Smooth muscle cell (in vitro differentiated cells): ENCODE data around the gene SIGLEC15. TPM values are rescaled to one million over a fixed set of nuclear protein-coding genes. Genes with fewer than 3 reads are reported as not detected.
A peak's percentile ranks its signal among the peaks of the same experiment; 100 is the strongest.

Source experiments
- DNase-seq: peaks from one replicate; lab custom pipeline; 2025; ENCODE audit not compliant: unreplicated experiment; lab: John Stamatoyannopoulos, UW
- H2AFZ ChIP-seq: fragments of 200-600 bp; sonication (generic); 2 replicates; pipeline ENCODE4 v1.6.0; 2016; ENCODE audit warnings: antibody characterized with exemption, low read depth, mild to moderate bottlenecking
- H3F3A ChIP-seq: fragments of 200-600 bp; sonication (generic); 2 replicates; pipeline ENCODE4 v1.6.0; 2017; ENCODE audit warnings: antibody characterized with exemption, low read depth
- H3K27ac ChIP-seq: fragments of 200-600 bp; sonication (generic); 2 replicates; pipeline ENCODE4 v1.5.1; 2016; ENCODE audit warnings: low read depth, mild to moderate bottlenecking
- H3K27me3 ChIP-seq: fragments of 200-600 bp; sonication (generic); 2 replicates; pipeline ENCODE4 v1.6.1; 2016; ENCODE audit warnings: low read depth, mild to moderate bottlenecking
- H3K36me3 ChIP-seq: fragments of 200-600 bp; sonication (generic); 2 replicates; pipeline ENCODE4 v1.5.1; 2016; ENCODE audit warnings: low read depth
- H3K4me1 ChIP-seq: fragments of 200-600 bp; sonication (generic); 2 replicates; pipeline ENCODE4 v1.5.1; 2016; ENCODE audit warnings: low read depth
- H3K4me2 ChIP-seq: fragments of 200-600 bp; sonication (generic); 2 replicates; pipeline ENCODE4 v1.6.0; 2016; ENCODE audit warnings: mild to moderate bottlenecking
- H3K4me3 ChIP-seq: fragments of 200-600 bp; sonication (generic); 2 replicates; pipeline ENCODE4 v1.5.1; 2016; ENCODE audit warnings: mild to moderate bottlenecking
- H3K79me2 ChIP-seq: fragments of 200-600 bp; sonication (generic); 2 replicates; pipeline ENCODE4 v1.6.0; 2016; ENCODE audit warnings: low read depth, mild to moderate bottlenecking
- H3K9ac ChIP-seq: fragments of 200-600 bp; sonication (generic); 2 replicates; pipeline ENCODE4 v1.6.0; 2016; ENCODE audit warnings: low read depth
- H3K9me3 ChIP-seq: fragments of 200-600 bp; sonication (generic); replicated peaks from 2 replicates; pipeline ENCODE4 v1.5.1; 2016; ENCODE audit warnings: low read depth
- H4K20me1 ChIP-seq: fragments of 200-600 bp; sonication (generic); 2 replicates; pipeline ENCODE4 v1.6.0; 2016; ENCODE audit warnings: low read depth
- WGBS: methylation state at CpG from one replicate; pipeline ENCODE4 v1.1.7; 2016; ENCODE audit warnings: low lambda C conversion rate; 5-methylcytosine and 5-hydroxymethylcytosine counted together
- polyA plus RNA-seq: library from polyadenylated mRNA; unstranded; fragments of >200 nt; fragmentation: Nextera tagmentation; extraction: Ambion mirVana; gene quantifications from 2 replicates; pipeline ENCODE4 v1.2.1, GENCODE V29; 2016
- total RNA-seq: library from RNA; depleted of rRNA; stranded (reverse); fragments of >200 nt; gene quantifications from 2 replicates; pipeline ENCODE4 v1.2.3, GENCODE V29; 2014
- TF ChIP-seq, protein P1 (sequence below): fragments of 200-600 bp; sonication (generic); IDR thresholded peaks from 2 replicates; pipeline ENCODE4 v1.5.1; 2017; ENCODE audit warnings: borderline replicate concordance, mild to moderate bottlenecking, antibody characterized with exemption; ENCODE audit not compliant: insufficient read depth, poor library complexity, severe bottlenecking

The SIGLEC15 gene
- total and polyA plus RNA-seq, 2 experiments from 2014 or later = 0.58 to 1.4 TPM

DNA sequence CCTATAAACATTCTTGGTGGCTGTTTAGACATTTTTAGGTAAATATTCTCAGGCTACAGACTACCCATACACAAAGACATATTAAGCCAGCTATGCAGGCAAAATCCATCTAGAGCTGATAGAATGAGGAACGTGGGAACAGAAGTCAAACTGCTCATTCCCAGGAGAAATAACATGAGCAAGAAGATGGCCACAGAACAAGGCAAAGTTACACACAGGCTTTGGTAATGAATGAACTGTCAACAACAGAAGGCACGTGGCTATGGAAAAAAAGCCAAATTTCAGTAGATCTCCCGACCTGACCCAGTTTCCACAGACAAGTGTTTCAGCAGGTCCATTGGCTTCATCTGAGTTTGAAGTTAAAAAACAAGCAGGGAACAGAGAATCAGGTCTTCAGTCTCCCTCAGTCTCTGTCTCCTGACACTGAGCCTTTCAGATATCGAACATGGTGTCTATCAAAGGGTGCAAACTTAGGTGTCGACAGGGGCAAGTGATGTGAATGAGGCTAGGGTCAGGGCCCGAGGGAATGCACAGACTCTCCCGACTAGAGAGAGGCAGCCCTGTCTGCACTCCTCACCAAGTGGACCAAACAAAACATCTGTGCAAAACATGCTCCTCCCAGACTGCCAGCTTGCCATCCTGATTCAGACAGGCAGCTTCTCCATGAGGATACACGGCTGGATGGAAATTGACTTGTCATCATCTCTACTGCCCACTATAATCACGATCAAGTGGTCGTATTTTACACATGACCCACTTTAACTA is 25.9 kb downstream of the SIGLEC15 start:
- no peaks in the 10 kb centered on the region for H3K36me3 ChIP-seq
- no peaks in the 10 kb centered on the region for H4K20me1 ChIP-seq

DNA sequence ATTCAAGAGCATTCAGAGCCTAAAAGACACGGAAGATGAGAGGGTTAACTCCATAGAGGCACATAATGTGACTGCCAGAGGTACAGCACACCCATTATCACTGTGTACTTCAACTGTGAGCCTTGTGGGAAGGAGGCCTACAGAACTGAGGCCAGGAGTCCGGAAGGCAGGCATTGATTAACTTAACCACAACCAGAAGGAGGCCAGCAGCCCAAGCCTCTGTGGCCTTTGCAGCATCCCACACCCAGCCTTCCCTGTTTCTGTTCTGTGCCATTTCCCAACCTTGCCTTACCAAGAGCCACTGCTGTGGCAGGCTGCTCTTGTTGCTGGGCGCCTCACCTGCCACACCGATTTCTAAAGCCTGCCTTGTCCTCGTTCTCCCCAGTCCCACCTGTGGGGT is 27.2 kb downstream of the SIGLEC15 start:
- no peak overlapping the region for H3K4me3 ChIP-seq
- H3K9me3 ChIP-seq = no peaks in the 10 kb centered on the region
- no peaks in the 10 kb centered on the region for H3K79me2 ChIP-seq
- no peak overlapping the region for H2AFZ ChIP-seq
- H3K9ac ChIP-seq = no peak overlapping the region
- peak overlapping the region; percentile 40 for H3K4me2 ChIP-seq
- no peak for DNase-seq
- H3K27ac ChIP-seq = peak overlapping the region; percentile 55
- no peaks in the 10 kb centered on the region for H3K4me1 ChIP-seq
- 77% methylated on average over 5 of the region's 5 CpGs for WGBS
- no peaks in the 10 kb centered on the region for H3K36me3 ChIP-seq
- TF ChIP-seq, protein P1, sequence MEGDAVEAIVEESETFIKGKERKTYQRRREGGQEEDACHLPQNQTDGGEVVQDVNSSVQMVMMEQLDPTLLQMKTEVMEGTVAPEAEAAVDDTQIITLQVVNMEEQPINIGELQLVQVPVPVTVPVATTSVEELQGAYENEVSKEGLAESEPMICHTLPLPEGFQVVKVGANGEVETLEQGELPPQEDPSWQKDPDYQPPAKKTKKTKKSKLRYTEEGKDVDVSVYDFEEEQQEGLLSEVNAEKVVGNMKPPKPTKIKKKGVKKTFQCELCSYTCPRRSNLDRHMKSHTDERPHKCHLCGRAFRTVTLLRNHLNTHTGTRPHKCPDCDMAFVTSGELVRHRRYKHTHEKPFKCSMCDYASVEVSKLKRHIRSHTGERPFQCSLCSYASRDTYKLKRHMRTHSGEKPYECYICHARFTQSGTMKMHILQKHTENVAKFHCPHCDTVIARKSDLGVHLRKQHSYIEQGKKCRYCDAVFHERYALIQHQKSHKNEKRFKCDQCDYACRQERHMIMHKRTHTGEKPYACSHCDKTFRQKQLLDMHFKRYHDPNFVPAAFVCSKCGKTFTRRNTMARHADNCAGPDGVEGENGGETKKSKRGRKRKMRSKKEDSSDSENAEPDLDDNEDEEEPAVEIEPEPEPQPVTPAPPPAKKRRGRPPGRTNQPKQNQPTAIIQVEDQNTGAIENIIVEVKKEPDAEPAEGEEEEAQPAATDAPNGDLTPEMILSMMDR = no peak
- no peaks in the 10 kb centered on the region for H4K20me1 ChIP-seq
- peaks cover 11% of the 10 kb centered on the region for H3F3A ChIP-seq
- H3K27me3 ChIP-seq = no peaks in the 10 kb centered on the region

More for the DNA sequence above, 25.9 kb downstream of the SIGLEC15 start:
- Histone ChIP-seq H3K27me3 (no peaks in the 10 kb centered on the region), H3K4me2 (peak overlapping the region; percentile 49), H3K4me1 (no peaks in the 10 kb centered on the region), H3K4me3 (no peak overlapping the region), H3K9me3 (no peaks in the 10 kb centered on the region), H3K27ac (peak overlapping the region; percentile 55), H3F3A (peaks cover 11% of the 10 kb centered on the region), H3K79me2 (no peaks in the 10 kb centered on the region), H3K9ac (no peak overlapping the region), H2AFZ (no peak overlapping the region)
- TF ChIP-seq, protein P1 = no peak
- no peak for DNase-seq
- WGBS = 37% methylated on average over 10 of the region's 10 CpGs

DNA sequence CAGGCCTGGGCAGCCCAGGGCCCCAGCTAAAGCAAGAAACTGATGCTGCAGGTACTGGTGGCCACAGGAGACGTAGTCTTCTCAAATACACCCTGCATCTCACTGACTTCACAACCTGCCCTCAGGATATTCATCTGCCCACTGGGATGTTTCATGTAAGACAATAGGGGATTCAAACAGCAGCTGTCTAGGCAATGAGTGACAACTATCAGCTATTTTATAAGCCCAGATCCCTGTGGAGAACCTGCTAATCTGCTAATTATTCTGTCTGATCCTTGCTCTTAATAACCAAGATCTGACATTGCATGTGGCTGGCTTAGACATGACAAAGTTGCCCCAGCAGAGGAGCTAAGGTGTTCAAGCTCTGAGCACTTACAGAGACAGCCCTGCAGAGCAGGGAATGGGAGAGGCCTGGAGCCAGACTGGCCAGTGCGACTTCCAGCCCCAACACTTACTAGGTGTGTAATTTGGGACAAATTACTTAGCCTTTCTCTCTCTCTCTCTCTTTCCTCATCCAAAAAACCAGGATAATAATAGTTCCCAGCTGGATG is 28.6 kb downstream of the SIGLEC15 start:
- H3K79me2 ChIP-seq = no peaks in the 10 kb centered on the region
- H3K27ac ChIP-seq = no peak overlapping the region
- no peaks in the 10 kb centered on the region for H3K36me3 ChIP-seq
- DNase-seq = no peak
- TF ChIP-seq, protein P1 = no peak
- peaks cover 11% of the 10 kb centered on the region for H3F3A ChIP-seq
- H3K27me3 ChIP-seq = no peaks in the 10 kb centered on the region
- 86% methylated on average over 2 of the region's 2 CpGs for WGBS
- H3K9me3 ChIP-seq = no peaks in the 10 kb centered on the region
- no peak overlapping the region for H2AFZ ChIP-seq
- H4K20me1 ChIP-seq = no peaks in the 10 kb centered on the region
- no peaks in the 10 kb centered on the region for H3K4me1 ChIP-seq
- no peak overlapping the region for H3K4me2 ChIP-seq
- H3K9ac ChIP-seq = no peak overlapping the region
- no peak overlapping the region for H3K4me3 ChIP-seq
